Pancreas (tissue), 10 donors: ENCODE data around the gene UNG. TPM values are rescaled to one million over a fixed set of nuclear protein-coding genes. Genes with fewer than 3 reads are reported as not detected.

Experiments used
- ATAC-seq, 4 donors: fragments of 200-7000 bp; cut with Tn5 transposase; one replicate each; pipeline versions ENCODE4 v1.8.0 to v1.9.1; 2020; ENCODE audit warnings: mild to moderate bottlenecking in 4 of 4, moderate library complexity in 4 of 4
- DNase-seq, 6 donors: peaks; one replicate each; pipeline ENCODE4 v3.0.0-alpha.2; 2020
- FAIRE-seq: peaks from 2 replicates; lab custom pipeline; 2012; peaks lifted over from hg19 to GRCh38; lab: Jason Lieb, UNC
- H3K27ac ChIP-seq, 4 donors: fragments of 200-600 bp; sonication (generic); 1 replicate in 3 of 4; 2 replicates in 1 of 4; pipeline versions ENCODE4 v1.5.0 to v1.8.0; 2020
- H3K27me3 ChIP-seq, 4 donors: fragments of 200-600 bp; one replicate each; pipeline ENCODE4 v1.8.0; 2021
- H3K36me3 ChIP-seq, 3 donors: fragments of 200-600 bp; sonication (generic) in 1 of 3; one replicate each; pipeline versions ENCODE4 v1.5.0 to v1.8.0; 2020 to 2021
- H3K4me1 ChIP-seq, 3 donors: fragments of 200-600 bp; one replicate each; pipeline ENCODE4 v1.8.0; 2021
- H3K4me3 ChIP-seq, 4 donors: fragments of 200-600 bp; sonication (generic) in 2 of 4; one replicate each; pipeline versions ENCODE4 v1.5.0 to v1.8.0; 2020 to 2021
- H3K9me3 ChIP-seq, 4 donors: fragments of 200-600 bp; one replicate each; pipeline ENCODE4 v1.8.0; 2021
- CTCF ChIP-seq, 4 donors: fragments of 200-600 bp; sonication (generic) in 3 of 4; IDR thresholded peaks; one replicate each; pipeline versions ENCODE4 v1.5.0 to v1.8.0; 2021; ENCODE audit warnings: antibody characterized with exemption in 4 of 4
- WGBS, 2 donors: extraction: QIAGEN DNeasy Blood & Tissue Kit; methylation state at CpG; one replicate each; pipeline ENCODE4 v1.1.7; 2013; 5-methylcytosine and 5-hydroxymethylcytosine counted together
- intact Hi-C, 3 donors: fragments of 100-400 bp; cut with DNase I; formaldehyde crosslinking; loops; one replicate each; pipeline versions ENCODE4 v1.11.1 to v1.14.2; 2022
- polyA plus RNA-seq, 2 donors: library from polyadenylated mRNA; stranded (reverse); fragments of 200-250 nt; gene quantifications; one replicate each; pipeline ENCODE4 v1.2.3, GENCODE V29; 2013
- total RNA-seq, 6 donors: library from RNA; stranded (reverse); fragmentation: NEBNext Ultra II Directional in 4 of 6; extraction: Animal tissue kit (Norgen Biotek cat#: 25700) in 4 of 6; gene quantifications; one replicate each; pipeline versions ENCODE4 v1.2.1 to v1.2.4, GENCODE V29; 2021 to 2023
- donor health status: healthy with polysubstance abuse.
- donor health status: DM: no; HTN: no; CAD: no; lungs with moderate emphysema.
- donor health status: DM: no; HTN: no; CAD: no.
- donor health status: control.
- donor health status: control.
- donor health status: Bipolar disorder and iron deficiency.
- donor health status: DM: yes; HTN: yes; CAD: no.
- donor health status: DM: no; HTN: no; CAD: no.
- donor health status: DM: no; HTN: no; CAD: no.
- donor health status: DM: yes; HTN: yes; CAD: no.

The UNG gene
- total and polyA plus RNA-seq, 8 donors: 5.1 to 15.8 (median 8.3) TPM

GRCh38 chr12:109153821-109154441 lies 56.5 kb downstream of the UNG start:
- Histone ChIP-seq H3K9me3 (no peaks in the 10 kb centered on the region), H3K27me3 (no peaks in the 10 kb centered on the region), H3K4me3 (peak overlapping the region in 3 of 4 donors; percentile 6 to 57 (median 40)), H3K4me1 (peaks cover 0 to 12% (median 4%) of the 10 kb centered on the region in 3 donors), H3K36me3 (no peaks in the 10 kb centered on the region), H3K27ac (peak overlapping the region; percentile 29 to 73 (median 32))
- intact Hi-C loops: no loop called here
- DNase-seq (peak in 4 of 6 donors; percentile 34 to 52 (median 46)), ATAC-seq (peak; percentile 22 to 58 (median 47)), FAIRE-seq (no peak)
- TF ChIP-seq CTCF (IDR thresholded peaks at IDR 0.05): no peak
- WGBS, 2 donors: 22 to 23% methylated on average over 18 of the region's 18 CpGs

- DNase-seq (peak; percentile 78 to 93 (median 86)), ATAC-seq (peak; percentile 95 to 98 (median 96)), FAIRE-seq (no peak)
- Histone ChIP-seq H3K27ac (peak overlapping the region; percentile 29 to 73 (median 32)), H3K9me3 (no peaks in the 10 kb centered on the region), H3K4me1 (peaks cover 0 to 12% (median 4%) of the 10 kb centered on the region in 3 donors), H3K27me3 (no peaks in the 10 kb centered on the region), H3K36me3 (no peaks in the 10 kb centered on the region), H3K4me3 (peak overlapping the region; percentile 22 to 57 (median 44))
- WGBS, 2 donors: 2 to 3% methylated on average over 52 to 61 of the region's 61 CpGs
- intact Hi-C loops: no loop called here
- no peak for TF ChIP-seq CTCF (IDR thresholded peaks at IDR 0.05)
Measured at GRCh38 chr12:109154451-109155438, 57.3 kb downstream of the UNG start.

GRCh38 chr12:109156036-109156435 lies 58.6 kb downstream of the UNG start:
- intact Hi-C loops: no loop called here
- no peak for FAIRE-seq

GRCh38 chr12:109156586-109156985 lies 59.2 kb downstream of the UNG start:
- Histone ChIP-seq H3K27me3 (no peaks in the 10 kb centered on the region), H3K9me3 (no peaks in the 10 kb centered on the region), H3K4me1 (peaks cover 4 to 12% (median 7%) of the 10 kb centered on the region in 3 donors), H3K36me3 (no peaks in the 10 kb centered on the region), H3K4me3 (no peak overlapping the region), H3K27ac (no peak overlapping the region)
- ATAC-seq (no peak), DNase-seq (no peak), FAIRE-seq (no peak)
- intact Hi-C loops: no loop called here
- TF ChIP-seq CTCF (IDR thresholded peaks at IDR 0.05): no peak
- 91 to 94% methylated on average over 5 of the region's 5 CpGs for WGBS, 2 donors

More at GRCh38 chr12:109156036-109156435, 58.6 kb downstream of the UNG start:
- H3K4me3 ChIP-seq: no peak overlapping the region
- ATAC-seq (no peak), DNase-seq (no peak)
- H3K4me1 ChIP-seq: peaks cover 4 to 12% (median 7%) of the 10 kb centered on the region in 3 donors
- WGBS, 2 donors: 91 to 97% methylated on average over 5 of the region's 5 CpGs
- TF ChIP-seq CTCF (IDR thresholded peaks at IDR 0.05): no peak
- H3K36me3 ChIP-seq: no peaks in the 10 kb centered on the region
- no peaks in the 10 kb centered on the region for H3K9me3 ChIP-seq
- H3K27me3 ChIP-seq: no peaks in the 10 kb centered on the region
- H3K27ac ChIP-seq: no peak overlapping the region
